Calu3 (cell line): ENCODE measurements around the gene LDLR. TPM values are rescaled to one million over a fixed set of nuclear protein-coding genes. Genes with fewer than 3 reads are reported as not detected.

Experiments used
- BruUV-seq: library from RNA; stranded (reverse); fragments of 400-500 nt; replicated peaks from 2 replicates; lab custom pipeline; 2021; lab: Mats Ljungman, UMichigan
- CTCF ChIA-PET: fragments of 300-600 bp; sonication (Branson Sonifier 250); formaldehyde crosslinking; loops from one replicate; lab custom pipeline; 2022; ENCODE audit warnings: antibody characterized with exemption; lab: Charles Lee
- DNase-seq: peaks from one replicate; pipeline ENCODE4 v3.0.0; 2022
- H3K27ac Mint-ChIP-seq: one replicate; pipeline ENCODE4 v1.8.0; 2022; ENCODE audit warnings: mixed read lengths; ENCODE audit not compliant: unreplicated experiment
- H3K27me3 Mint-ChIP-seq: one replicate; pipeline ENCODE4 v1.8.0; 2022; ENCODE audit warnings: mixed read lengths; ENCODE audit not compliant: unreplicated experiment
- H3K36me3 Mint-ChIP-seq: one replicate; pipeline ENCODE4 v1.8.0; 2022; ENCODE audit warnings: mild to moderate bottlenecking, moderate library complexity, mixed read lengths; ENCODE audit not compliant: insufficient read depth, unreplicated experiment
- H3K4me1 Mint-ChIP-seq: one replicate; pipeline ENCODE4 v1.8.0; 2022; ENCODE audit warnings: mild to moderate bottlenecking, low read depth, mixed read lengths; ENCODE audit not compliant: unreplicated experiment
- H3K4me3 Mint-ChIP-seq: one replicate; pipeline ENCODE4 v1.8.0; 2022; ENCODE audit warnings: mild to moderate bottlenecking, low read depth, moderate library complexity, mixed read lengths; ENCODE audit not compliant: unreplicated experiment
- H3K9me3 Mint-ChIP-seq: one replicate; pipeline ENCODE4 v1.8.0; 2022; ENCODE audit warnings: low read depth, mixed read lengths; ENCODE audit not compliant: unreplicated experiment
- CTCF ChIP-seq: fragments of 200-600 bp; IDR thresholded peaks from one replicate; pipeline ENCODE4 v1.8.0; 2022; ENCODE audit warnings: antibody characterized with exemption; ENCODE audit not compliant: unreplicated experiment
- intact Hi-C: fragments of 100-400 bp; cut with micrococcal nuclease; formaldehyde crosslinking; loops from one replicate; pipeline ENCODE4 v1.10.0; 2022; ENCODE audit not compliant: unreplicated experiment
- total RNA-seq: library from RNA; stranded (reverse); gene quantifications from 2 replicates; pipeline ENCODE4 v1.2.3, GENCODE V29; 2022

The LDLR gene
- total RNA-seq, 1 experiment from 2014 or later, result 289 TPM

GRCh38 chr19:11169896-11170678 lies 80.8 kb downstream of the LDLR start:
- Mint-ChIP-seq H3K4me1 (no peaks in the 10 kb centered on the region), H3K27me3 (no peaks in the 10 kb centered on the region), H3K27ac (no peak overlapping the region), H3K4me3 (no peak overlapping the region), H3K36me3 (peaks cover 8% of the 10 kb centered on the region), H3K9me3 (no peaks in the 10 kb centered on the region)
- intact Hi-C loops, result no loop called here
- CTCF ChIA-PET, result no interaction called here
- TF ChIP-seq CTCF, result no peak
- no TSS peak for BruUV-seq
- DNase-seq, result no peak

- DNase-seq, result no peak
- no peak for TF ChIP-seq CTCF
- intact Hi-C loops, result no loop called here
- no peaks in the 10 kb centered on the region for H3K4me1 Mint-ChIP-seq
- no peaks in the 10 kb centered on the region for H3K9me3 Mint-ChIP-seq
- H3K4me3 Mint-ChIP-seq, result no peak overlapping the region
- CTCF ChIA-PET, result no interaction called here
- H3K27ac Mint-ChIP-seq, result no peak overlapping the region
- peaks cover 8% of the 10 kb centered on the region for H3K36me3 Mint-ChIP-seq
- BruUV-seq, result no TSS peak
- H3K27me3 Mint-ChIP-seq, result no peaks in the 10 kb centered on the region
These were observed 81.9 kb downstream of the LDLR start for GRCh38 chr19:11171144-11171543.

- DNase-seq, result no peak
- BruUV-seq, result no TSS peak
- Mint-ChIP-seq H3K9me3 (no peaks in the 10 kb centered on the region), H3K27me3 (no peaks in the 10 kb centered on the region), H3K4me1 (no peaks in the 10 kb centered on the region), H3K36me3 (peaks cover 8% of the 10 kb centered on the region), H3K4me3 (no peak overlapping the region), H3K27ac (no peak overlapping the region)
- TF ChIP-seq CTCF, result no peak
- intact Hi-C loops, result no loop called here
- CTCF ChIA-PET, result no interaction called here
These were observed 83.3 kb downstream of the LDLR start for GRCh38 chr19:11172576-11172975.

- intact Hi-C loops, result no loop called here
- no peak for TF ChIP-seq CTCF
- Mint-ChIP-seq H3K9me3 (no peaks in the 10 kb centered on the region), H3K27ac (no peak overlapping the region), H3K27me3 (no peaks in the 10 kb centered on the region), H3K4me3 (no peak overlapping the region), H3K4me1 (no peaks in the 10 kb centered on the region), H3K36me3 (peaks cover 11% of the 10 kb centered on the region)
- CTCF ChIA-PET, result no interaction called here
- no peak for DNase-seq
- no TSS peak for BruUV-seq
These were observed 84.4 kb downstream of the LDLR start for GRCh38 chr19:11173516-11174155.
